Caco-2 (cell line): ENCODE data around the gene AGTPBP1. TPM values are rescaled to one million over a fixed set of nuclear protein-coding genes. Genes with fewer than 3 reads are reported as not detected.

ENCODE experiments used
- BruUV-seq: library from RNA; stranded (reverse); fragments of 400-500 nt; replicated peaks from 2 replicates; lab custom pipeline; 2021; lab: Mats Ljungman, UMichigan
- CTCF ChIA-PET: fragments of 300-600 bp; sonication (Branson Sonifier 250); formaldehyde crosslinking; loops from one replicate; lab custom pipeline; 2022; ENCODE audit warnings: antibody characterized with exemption; lab: Charles Lee
- POLR2A ChIA-PET: fragments of 300-600 bp; sonication (Branson Sonifier 250); formaldehyde crosslinking; loops from one replicate; lab custom pipeline; 2022; ENCODE audit warnings: antibody characterized with exemption; lab: Charles Lee
- DNase-seq, 2 experiments: peaks; one replicate each; pipeline versions ENCODE4 v3.0.0 to v3.0.0-alpha.2; 2020 to 2022
- H3K27me3 ChIP-seq: replicated peaks from 2 replicates; pipeline ENCODE4 v1.6.0; 2011; ENCODE audit warnings: low read length; ENCODE audit not compliant: control insufficient read depth, insufficient read depth
- H3K36me3 ChIP-seq: 2 replicates; pipeline ENCODE4 v1.5.1; 2011; ENCODE audit warnings: low read length; ENCODE audit not compliant: control insufficient read depth, insufficient read depth
- H3K4me1 ChIP-seq: fragments of 250-450 bp; sonication (Bioruptor Pico); 2 replicates; pipeline ENCODE4 v1.5.1; 2020; ENCODE audit warnings: mild to moderate bottlenecking
- H3K4me3 ChIP-seq: 2 replicates; pipeline ENCODE4 v1.5.1; 2011; ENCODE audit warnings: low read depth, mild to moderate bottlenecking, control low read depth, low read length
- H3K9me3 ChIP-seq: fragments of 250-450 bp; sonication (Bioruptor Pico); 2 replicates; pipeline ENCODE4 v1.5.1; 2020; ENCODE audit warnings: mild to moderate bottlenecking, moderate library complexity
- H3K27ac Mint-ChIP-seq: one replicate; pipeline ENCODE4 v1.8.0; 2022; ENCODE audit warnings: mixed read lengths; ENCODE audit not compliant: unreplicated experiment
- H3K27me3 Mint-ChIP-seq: one replicate; pipeline ENCODE4 v1.8.0; 2022; ENCODE audit warnings: mixed read lengths; ENCODE audit not compliant: insufficient read depth, unreplicated experiment
- H3K36me3 Mint-ChIP-seq: one replicate; pipeline ENCODE4 v1.8.0; 2022; ENCODE audit warnings: mild to moderate bottlenecking, mixed read lengths; ENCODE audit not compliant: insufficient read depth, unreplicated experiment
- H3K4me1 Mint-ChIP-seq: one replicate; pipeline ENCODE4 v1.8.0; 2022; ENCODE audit warnings: low read depth, mixed read lengths; ENCODE audit not compliant: unreplicated experiment
- H3K4me3 Mint-ChIP-seq: one replicate; pipeline ENCODE4 v1.8.0; 2022; ENCODE audit warnings: mild to moderate bottlenecking, moderate library complexity, mixed read lengths; ENCODE audit not compliant: unreplicated experiment
- H3K9me3 Mint-ChIP-seq: one replicate; pipeline ENCODE4 v1.8.0; 2022; ENCODE audit warnings: mixed read lengths; ENCODE audit not compliant: unreplicated experiment
- CTCF ChIP-seq, 2 experiments: fragments of 200-600 bp in 1 of 2; IDR thresholded peaks; 1 replicate in 1 of 2; 2 replicates in 1 of 2; pipeline versions ENCODE4 v1.5.1 to v1.8.0; 2011 to 2022; ENCODE audit warnings: antibody characterized with exemption in 1 of 2, control low read depth in 1 of 2, inconsistent platforms in 1 of 2, low read depth in 1 of 2, low read length in 1 of 2, mild to moderate bottlenecking in 1 of 2, moderate library complexity in 1 of 2; ENCODE audit not compliant: insufficient read depth in 1 of 2, severe bottlenecking in 1 of 2, unreplicated experiment in 1 of 2
- intact Hi-C: fragments of 100-400 bp; cut with micrococcal nuclease; formaldehyde crosslinking; loops from one replicate; pipeline ENCODE4 v1.10.0; 2022; ENCODE audit not compliant: unreplicated experiment
- total RNA-seq: library from RNA; stranded (reverse); gene quantifications from 2 replicates; pipeline ENCODE4 v1.2.3, GENCODE V29; 2022

The AGTPBP1 gene
- total RNA-seq, 1 experiment from 2014 or later = 14.0 TPM

- Mint-ChIP-seq H3K4me1 (no peaks in the 10 kb centered on the region), H3K9me3 (no peaks in the 10 kb centered on the region), H3K27ac (no peak overlapping the region), H3K36me3 (no peaks in the 10 kb centered on the region), H3K27me3 (peaks cover 5% of the 10 kb centered on the region), H3K4me3 (no peak overlapping the region)
- TF ChIP-seq CTCF (IDR thresholded peaks at IDR 0.05; ENCODE audit: insufficient read depth in 1 of 2, low read depth in 1 of 2, low read length in 1 of 2, severe bottlenecking in 1 of 2, unreplicated experiment in 1 of 2) = no peak
- no peaks in the 10 kb centered on the region for H3K27me3 ChIP-seq
- intact Hi-C loops = no loop called here
- H3K36me3 ChIP-seq = no peaks in the 10 kb centered on the region
- CTCF ChIA-PET = no interaction called here
- H3K4me1 ChIP-seq = no peaks in the 10 kb centered on the region
- H3K4me3 ChIP-seq = no peak overlapping the region
- no peaks in the 10 kb centered on the region for H3K9me3 ChIP-seq
- no peak for DNase-seq
- POLR2A ChIA-PET = no interaction called here
- no TSS peak for BruUV-seq
Observed at GRCh38 chr9:85502815-85503655, 238.7 kb downstream of the AGTPBP1 start.

- Mint-ChIP-seq H3K4me3 (no peak overlapping the region), H3K9me3 (peaks cover 5% of the 10 kb centered on the region), H3K27ac (no peak overlapping the region), H3K27me3 (peaks cover 6% of the 10 kb centered on the region), H3K36me3 (no peaks in the 10 kb centered on the region), H3K4me1 (no peaks in the 10 kb centered on the region)
- intact Hi-C loops = no loop called here
- Histone ChIP-seq H3K9me3 (no peaks in the 10 kb centered on the region), H3K27me3 (no peaks in the 10 kb centered on the region), H3K36me3 (no peaks in the 10 kb centered on the region), H3K4me3 (no peak overlapping the region), H3K4me1 (no peaks in the 10 kb centered on the region)
- POLR2A ChIA-PET = no interaction called here
- no peak for TF ChIP-seq CTCF (IDR thresholded peaks at IDR 0.05; ENCODE audit: insufficient read depth in 1 of 2, low read depth in 1 of 2, low read length in 1 of 2, severe bottlenecking in 1 of 2, unreplicated experiment in 1 of 2)
- no TSS peak for BruUV-seq
- DNase-seq = no peak
- CTCF ChIA-PET = no interaction called here
Observed at GRCh38 chr9:85501882-85502281, 239.9 kb downstream of the AGTPBP1 start.

- Mint-ChIP-seq H3K27ac (no peak overlapping the region), H3K9me3 (peaks cover 9% of the 10 kb centered on the region), H3K36me3 (no peaks in the 10 kb centered on the region), H3K4me3 (no peak overlapping the region), H3K27me3 (peaks cover 8% of the 10 kb centered on the region), H3K4me1 (no peaks in the 10 kb centered on the region)
- intact Hi-C loops = no loop called here
- no TSS peak for BruUV-seq
- Histone ChIP-seq H3K9me3 (no peaks in the 10 kb centered on the region), H3K4me1 (no peaks in the 10 kb centered on the region), H3K36me3 (no peaks in the 10 kb centered on the region), H3K27me3 (no peaks in the 10 kb centered on the region), H3K4me3 (no peak overlapping the region)
- DNase-seq = no peak
- no peak for TF ChIP-seq CTCF (IDR thresholded peaks at IDR 0.05; ENCODE audit: insufficient read depth in 1 of 2, low read depth in 1 of 2, low read length in 1 of 2, severe bottlenecking in 1 of 2, unreplicated experiment in 1 of 2)
- POLR2A ChIA-PET = no interaction called here
- CTCF ChIA-PET = no interaction called here
Observed at GRCh38 chr9:85501456-85501855, 240.3 kb downstream of the AGTPBP1 start.

Other genes starting within 250 kb of the AGTPBP1 start
- 22.4 and 24.1 TPM in 2 replicates for gene NAA35, start 199.2 kb upstream of the AGTPBP1 start, total RNA-seq